ENCODE data around the gene SVIP.

Gene SVIP

DNA sequence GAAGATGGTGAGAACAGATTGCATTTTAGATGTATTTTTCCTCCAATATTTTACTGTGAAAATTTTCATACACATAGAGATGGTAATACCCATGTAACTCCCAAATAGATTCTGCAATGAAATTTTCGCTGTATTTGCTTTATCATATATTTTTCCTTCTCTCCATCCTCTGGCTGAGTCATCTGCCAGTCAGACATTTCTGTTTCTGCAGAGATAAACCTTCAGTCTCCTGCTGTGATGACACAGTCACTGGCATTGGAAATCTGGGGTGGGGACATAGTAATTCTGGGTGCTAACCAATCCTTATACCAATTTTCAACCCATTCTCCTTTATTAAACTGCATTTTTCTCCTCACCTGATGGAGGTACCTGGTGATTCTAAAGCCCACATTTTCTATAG is 33.7 kb downstream of the SVIP start:
- DNase-seq (ENCODE audit: low spot score), result no peak

DNA sequence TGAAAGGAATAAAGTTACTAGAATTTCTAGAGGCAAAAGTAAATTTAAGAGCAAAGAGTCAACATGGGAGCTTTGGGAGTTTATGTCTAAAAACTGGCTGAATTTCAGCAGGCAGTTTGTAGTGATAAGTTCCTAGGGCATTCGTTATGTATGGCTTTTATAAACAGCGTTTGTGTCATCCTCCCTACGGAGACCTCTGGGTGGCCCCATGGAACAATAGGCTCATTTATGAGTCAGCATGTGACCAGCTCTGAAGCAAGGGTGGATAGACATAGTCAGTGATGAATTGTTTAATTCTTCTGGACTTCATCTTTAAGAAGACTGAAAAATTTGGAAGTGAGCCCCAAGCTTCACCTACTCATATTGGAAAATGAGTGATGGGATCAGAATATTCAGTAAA is 37.1 kb downstream of the SVIP start:
- DNase-seq (ENCODE audit: low spot score), result no peak

DNA sequence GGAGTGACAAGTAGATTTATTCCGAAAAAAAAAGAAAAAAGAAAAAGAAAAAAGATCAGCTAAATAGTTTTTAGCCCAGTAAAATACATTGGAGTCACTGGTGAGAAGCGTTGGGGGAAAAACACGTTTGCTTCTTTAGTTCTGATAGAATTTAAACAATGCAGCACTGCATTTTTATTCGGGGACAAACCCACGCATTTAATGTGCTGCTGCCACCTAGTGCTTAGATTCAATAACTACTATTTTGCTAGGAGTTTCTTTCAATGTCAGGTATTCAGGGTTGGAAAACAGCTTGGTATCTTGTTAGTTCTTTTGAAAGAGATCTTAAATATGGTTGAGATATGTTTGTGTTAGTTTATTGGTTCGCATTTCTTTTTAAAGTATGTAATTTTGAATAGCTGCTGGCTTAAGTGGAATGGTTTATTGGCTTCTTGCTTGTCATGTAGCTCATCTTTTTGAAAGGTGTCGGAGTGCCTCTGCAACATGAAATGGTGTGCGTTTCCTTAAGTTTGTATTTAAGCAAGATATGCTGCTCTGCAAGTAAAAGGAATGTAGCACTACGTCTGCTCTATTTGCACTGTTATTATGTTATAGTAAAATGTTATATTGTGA is 41.9 kb downstream of the SVIP start:
- peak; percentile 46 for DNase-seq (ENCODE audit: low spot score)

DNA sequence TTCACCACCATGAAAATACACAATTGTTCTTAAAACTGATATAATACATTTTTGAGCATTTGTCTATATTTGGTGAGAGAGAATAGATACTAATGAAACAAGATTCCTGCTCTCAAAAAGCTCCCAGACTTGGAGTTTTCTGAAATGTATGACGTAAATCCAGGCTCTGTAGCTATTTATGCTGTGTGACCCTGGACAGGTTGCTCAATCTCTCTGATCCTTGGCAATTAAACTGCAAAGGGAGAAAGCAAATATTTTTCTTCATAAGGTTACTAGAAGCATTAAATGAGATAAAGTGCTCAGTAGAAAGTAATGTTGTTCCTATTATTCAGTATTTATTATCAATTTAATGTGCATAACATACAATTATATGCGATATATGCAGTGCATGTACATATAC is 42.5 kb downstream of the SVIP start:
- DNase-seq (ENCODE audit: low spot score), result no peak

DNA sequence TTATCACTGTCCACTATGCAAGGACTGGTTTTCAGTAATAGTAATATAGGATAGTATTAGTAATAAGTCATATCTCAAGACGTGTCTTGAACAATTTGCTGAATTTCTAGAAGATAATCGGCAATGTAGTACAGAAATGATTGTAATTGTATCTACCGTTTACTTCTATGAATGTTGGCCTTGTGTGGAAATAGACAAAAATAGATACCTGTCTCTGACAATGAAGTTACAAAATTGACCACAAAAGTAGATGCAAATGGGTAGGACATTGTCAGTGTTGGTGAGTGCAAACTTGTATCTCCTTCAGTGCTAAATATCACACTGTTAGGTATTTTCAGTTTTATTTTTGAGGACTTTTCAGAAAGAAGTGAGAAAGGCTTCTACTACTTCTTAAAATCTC is 43.1 kb downstream of the SVIP start:
- no peak for DNase-seq (ENCODE audit: low spot score)

DNA sequence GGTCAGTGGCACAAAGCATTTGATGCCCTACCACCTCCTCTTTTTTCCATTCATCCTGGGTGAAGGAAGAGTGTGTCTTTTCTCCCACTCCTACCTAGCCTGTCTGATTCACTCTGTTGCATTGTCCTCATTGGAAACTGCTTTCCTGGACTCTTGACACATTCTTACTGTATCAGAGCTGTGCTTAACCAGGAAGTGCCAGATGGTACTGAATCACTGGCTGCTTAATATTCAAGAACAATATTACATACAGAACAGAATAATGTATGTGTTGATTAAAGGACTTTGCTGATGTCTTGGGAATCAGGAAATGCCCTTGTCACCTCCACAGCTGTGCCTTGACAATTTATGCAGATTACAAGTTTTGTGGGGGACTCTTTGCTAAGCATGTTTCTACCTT is 44.4 kb downstream of the SVIP start:
- no peak for DNase-seq (ENCODE audit: low spot score)

DNA sequence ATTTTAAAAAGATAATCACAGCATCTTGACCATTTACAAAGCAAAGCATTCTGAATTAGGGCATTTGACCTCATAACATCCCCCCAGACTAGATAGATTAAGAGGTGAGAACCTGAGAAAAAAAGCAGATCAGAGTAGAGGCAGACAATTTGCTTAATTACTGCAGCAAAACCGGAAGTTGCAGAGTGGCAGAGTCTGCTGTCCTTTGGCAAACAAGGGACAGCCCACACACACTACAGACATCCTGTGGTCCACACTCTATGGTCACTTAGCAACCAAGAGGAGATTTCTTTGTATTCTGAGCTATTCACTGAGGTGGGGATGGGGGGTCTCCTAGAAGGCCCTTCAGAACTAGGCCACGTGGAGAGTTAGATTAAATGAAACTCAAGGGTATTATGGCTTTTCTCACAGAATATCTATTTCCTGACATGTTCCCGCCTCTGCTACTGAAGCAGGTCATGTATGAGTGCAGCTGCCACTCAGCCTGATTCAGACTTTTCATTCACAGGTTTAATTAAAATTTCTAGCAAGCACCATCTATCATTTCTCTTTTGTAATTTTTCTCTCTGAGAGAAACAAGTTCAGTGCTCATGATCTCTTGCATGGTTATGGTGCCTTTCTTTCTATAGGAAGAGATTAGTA is 48.5 kb downstream of the SVIP start:
- DNase-seq (ENCODE audit: low spot score), result peak; percentile 19

DNA sequence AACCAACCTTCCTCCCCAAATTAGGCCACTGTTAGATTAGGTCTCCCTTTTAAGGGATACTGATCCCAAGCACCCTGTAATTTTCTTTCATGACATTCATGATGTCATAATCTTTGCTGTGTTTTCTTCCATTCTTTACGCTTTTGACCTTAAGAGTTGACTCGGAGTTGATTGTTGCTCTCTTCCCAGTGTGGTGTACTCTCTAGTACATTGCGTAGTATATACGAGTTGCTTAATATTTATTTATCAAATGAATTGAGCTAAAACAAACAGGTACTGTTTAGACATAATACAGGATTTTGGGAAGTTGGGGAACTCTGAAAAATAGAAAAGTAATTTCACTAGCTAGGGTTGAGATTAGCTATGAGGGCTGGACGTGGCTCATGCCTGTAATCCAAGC is 49.8 kb downstream of the SVIP start:
- no peak for DNase-seq (ENCODE audit: low spot score)

DNA sequence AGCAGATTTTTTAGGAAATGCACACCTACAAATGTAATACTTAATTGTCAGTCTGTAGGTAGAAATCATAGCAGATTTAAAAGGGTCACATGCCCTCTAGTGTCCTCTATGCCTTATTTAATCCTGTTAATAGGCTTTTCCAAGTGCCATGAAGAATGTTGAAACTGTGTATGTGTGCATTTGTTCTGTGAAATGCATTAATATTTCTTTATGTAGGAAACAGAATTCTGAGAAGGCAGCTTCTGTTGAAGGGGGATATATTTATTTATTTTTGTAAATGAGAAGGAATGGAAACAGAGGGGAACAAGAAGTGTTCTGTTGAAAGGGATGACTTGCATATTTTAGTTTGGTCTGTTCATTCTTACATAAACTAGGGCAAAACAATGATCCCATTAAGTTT is 51.0 kb downstream of the SVIP start:
- no peak for DNase-seq (ENCODE audit: low spot score)

DNA sequence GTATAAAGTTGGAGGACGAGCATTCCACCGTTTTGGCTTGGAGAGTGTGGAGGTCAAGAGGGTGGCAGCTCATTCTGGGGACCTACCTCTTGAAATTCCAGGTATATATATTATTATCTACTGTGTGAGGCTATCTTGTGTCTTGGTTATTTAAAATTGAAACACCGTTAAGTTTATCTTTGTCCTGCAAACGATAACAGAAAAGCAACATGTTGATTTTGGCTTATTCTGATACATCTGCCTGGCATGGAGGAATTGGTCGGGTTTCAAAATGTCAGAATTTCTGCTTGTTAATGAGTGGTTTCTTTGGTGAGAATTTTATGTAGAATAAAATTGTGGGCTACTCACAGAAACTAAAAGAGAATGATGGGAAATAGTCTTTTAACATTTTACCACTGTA is 54.4 kb downstream of the SVIP start:
- DNase-seq (ENCODE audit: low spot score), result no peak

DNA sequence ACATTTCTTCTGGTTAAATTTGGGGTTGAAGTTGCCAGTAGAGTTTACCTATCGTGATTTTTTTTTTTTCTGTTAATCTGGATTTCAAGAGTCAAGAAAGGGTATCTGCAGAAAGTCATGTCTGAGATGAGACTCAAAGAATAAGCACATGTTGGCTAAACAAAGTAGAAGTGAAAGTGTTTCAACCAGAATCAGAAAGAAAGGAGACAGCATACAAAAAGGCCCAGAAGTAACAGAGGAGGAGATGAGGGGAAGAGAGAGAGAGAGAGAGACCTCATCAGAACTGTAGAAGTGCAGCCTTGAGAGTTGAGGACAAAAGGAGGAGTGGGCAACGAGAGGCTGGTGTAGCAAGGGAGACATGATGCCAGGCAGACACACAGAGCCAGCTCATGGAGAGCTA is 54.9 kb downstream of the SVIP start:
- DNase-seq (ENCODE audit: low spot score), result no peak

DNA sequence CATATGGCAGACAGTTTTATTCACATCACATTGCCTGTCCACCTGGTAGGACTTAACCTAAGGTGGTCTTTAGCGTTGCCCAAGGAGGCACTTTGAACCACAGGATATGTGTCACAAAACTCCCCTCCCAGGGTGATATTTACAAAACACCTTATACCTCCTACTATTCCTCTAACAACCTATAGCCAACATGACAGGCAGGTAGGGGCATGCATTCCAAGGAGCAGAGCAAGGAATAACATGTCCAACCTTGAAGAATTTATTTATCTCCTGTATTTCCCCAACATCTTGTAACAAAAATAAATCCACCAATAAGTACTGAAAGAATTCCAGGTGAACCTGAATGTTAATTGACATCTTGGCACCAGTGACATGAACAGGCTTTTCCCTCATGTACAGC is 60.5 kb downstream of the SVIP start:
- DNase-seq (ENCODE audit: low spot score), result no peak
